GM19468 (cell line): ENCODE measurements around the gene PAK3.

Experiments used
- ATAC-seq: cut with Tn5 transposase; IDR thresholded peaks from one replicate; pipeline ENCODE4 v1.9.1; 2021; ENCODE audit warnings: mild to moderate bottlenecking, moderate library complexity, moderate number of reproducible peaks; ENCODE audit not compliant: unreplicated experiment; ENCODE audit errors: extremely low read depth

Gene PAK3

GRCh38 chrX:111257733-111258132 is 161.7 kb downstream of the PAK3 start:
- no peak for ATAC-seq

GRCh38 chrX:111259559-111259958 is 163.6 kb downstream of the PAK3 start:
- no peak for ATAC-seq

- ATAC-seq = no peak
Measured at GRCh38 chrX:111260451-111260850, 164.5 kb downstream of the PAK3 start.

GRCh38 chrX:111262086-111262485 is 166.1 kb downstream of the PAK3 start:
- ATAC-seq = no peak

GRCh38 chrX:111264385-111264784 is 168.4 kb downstream of the PAK3 start:
- no peak for ATAC-seq

GRCh38 chrX:111265486-111265885 is 169.5 kb downstream of the PAK3 start:
- ATAC-seq = no peak

- no peak for ATAC-seq
Measured at GRCh38 chrX:111268506-111268905, 172.5 kb downstream of the PAK3 start.

GRCh38 chrX:111270339-111270738 is 174.3 kb downstream of the PAK3 start, which contains the start of gene CAPN6:
TSS of gene CAPN6 (minus strand) at chrX:111270483. CDS start at chrX:111263936, 6,547 bp downstream.
- no peak for ATAC-seq
